Measurements from ENCODE around the gene PID1. TPM values are rescaled to one million over a fixed set of nuclear protein-coding genes. Genes with fewer than 3 reads are reported as not detected.

The PID1 gene
- polyA plus RNA-seq, 3 donors = 61.8 to 117 (median 62.3) TPM

- Histone ChIP-seq H3K27me3 (ENCODE audit: control insufficient read depth in 2 of 2, insufficient read depth in 2 of 2, low read length in 2 of 2) (no peaks in the 10 kb centered on the region), H3K9me3 (replicated peaks in 1 of 2; ENCODE audit: control insufficient read depth in 1 of 2, insufficient read depth in 1 of 2, low read length in 2 of 2) (peaks cover 4 to 11% of the 10 kb centered on the region in 2 donors), H4K20me1 (ENCODE audit: insufficient read depth, low read length) (peaks cover 75% of the 10 kb centered on the region), H3K79me2 (ENCODE audit: insufficient read depth, low read length) (no peaks in the 10 kb centered on the region), H3K27ac (ENCODE audit: low read depth in 1 of 2, low read length in 2 of 2) (no peak overlapping the region), H3K36me3 (replicated peaks in 1 of 2; ENCODE audit: control insufficient read depth in 1 of 2, insufficient read depth in 2 of 2, low read length in 2 of 2) (peaks cover 0 to 12% of the 10 kb centered on the region in 2 donors), H3K4me3 (replicated peaks in 1 of 3; ENCODE audit: low read depth in 2 of 3, low read length in 3 of 3) (no peak overlapping the region), H2AFZ (ENCODE audit: insufficient read depth, low read depth, low read length, poor library complexity, severe bottlenecking) (no peak overlapping the region), H3K4me2 (replicated peaks; ENCODE audit: extremely low read depth, low read length, poor library complexity, severe bottlenecking) (no peak overlapping the region), H3K4me1 (ENCODE audit: control insufficient read depth in 1 of 2, insufficient read depth in 2 of 2, low read length in 2 of 2) (no peaks in the 10 kb centered on the region), H3K9ac (ENCODE audit: insufficient read depth, low read length, poor library complexity, severe bottlenecking) (no peak overlapping the region)
- no peak overlapping the region for H3K4me3 Mint-ChIP-seq
- intact Hi-C loops (cut with micrococcal nuclease) = no loop called here
- no CpG with 5 or more reads among the region's 4 CpGs for WGBS (ENCODE audit: insufficient coverage)
- no peak overlapping the region for H3K27ac Mint-ChIP-seq
- DNase-seq = no peak
- peaks cover 5 to 22% (median 13%) of the 10 kb centered on the region in 7 donors for H3K9me3 Mint-ChIP-seq
- H3K4me1 Mint-ChIP-seq = no peaks in the 10 kb centered on the region
- no peak for TF ChIP-seq CTCF (IDR thresholded peaks at IDR 0.05)
- peaks cover 0 to 3% (median 3%) of the 10 kb centered on the region in 3 donors for H3K27me3 Mint-ChIP-seq (ENCODE audit: low read depth in 3 of 3)
- peaks cover 2 to 14% of the 10 kb centered on the region in 2 donors for H3K36me3 Mint-ChIP-seq
Observed at GRCh38 chr2:229150317-229150716, 120.8 kb downstream of the PID1 start.

- Mint-ChIP-seq H3K27ac (no peak overlapping the region), H3K9me3 (peaks cover 3 to 13% (median 7%) of the 10 kb centered on the region in 7 donors), H3K36me3 (no peaks in the 10 kb centered on the region), H3K4me1 (no peaks in the 10 kb centered on the region), H3K4me3 (no peak overlapping the region), H3K27me3 (ENCODE audit: low read depth in 3 of 3) (peaks cover 0 to 2% (median 0%) of the 10 kb centered on the region in 3 donors)
- peaks cover under 1 to 3% of the 10 kb centered on the region in 2 donors for H3K9me3 ChIP-seq (replicated peaks in 1 of 2; ENCODE audit: control insufficient read depth in 1 of 2, insufficient read depth in 1 of 2, low read length in 2 of 2)
- no peak for TF ChIP-seq CTCF (IDR thresholded peaks at IDR 0.05)
- no peak overlapping the region for H3K9ac ChIP-seq (ENCODE audit: insufficient read depth, low read length, poor library complexity, severe bottlenecking)
- no peaks in the 10 kb centered on the region for H3K79me2 ChIP-seq (ENCODE audit: insufficient read depth, low read length)
- H3K27me3 ChIP-seq (ENCODE audit: control insufficient read depth in 2 of 2, insufficient read depth in 2 of 2, low read length in 2 of 2) = no peaks in the 10 kb centered on the region
- WGBS (ENCODE audit: insufficient coverage) = no CpG with 5 or more reads among the region's 3 CpGs
- H3K27ac ChIP-seq (ENCODE audit: low read depth in 1 of 2, low read length in 2 of 2) = no peak overlapping the region
- peaks cover 72% of the 10 kb centered on the region for H4K20me1 ChIP-seq (ENCODE audit: insufficient read depth, low read length)
- DNase-seq = no peak
- intact Hi-C loops (cut with micrococcal nuclease) = no loop called here
- H3K4me2 ChIP-seq (replicated peaks; ENCODE audit: extremely low read depth, low read length, poor library complexity, severe bottlenecking) = no peak overlapping the region
- no peak overlapping the region for H2AFZ ChIP-seq (ENCODE audit: insufficient read depth, low read depth, low read length, poor library complexity, severe bottlenecking)
- no peak overlapping the region for H3K4me3 ChIP-seq (replicated peaks in 1 of 3; ENCODE audit: low read depth in 2 of 3, low read length in 3 of 3)
- no peaks in the 10 kb centered on the region for H3K36me3 ChIP-seq (replicated peaks in 1 of 2; ENCODE audit: control insufficient read depth in 1 of 2, insufficient read depth in 2 of 2, low read length in 2 of 2)
- no peaks in the 10 kb centered on the region for H3K4me1 ChIP-seq (ENCODE audit: control insufficient read depth in 1 of 2, insufficient read depth in 2 of 2, low read length in 2 of 2)
Observed at GRCh38 chr2:229141424-229142025, 129.6 kb downstream of the PID1 start.
